GM19193 (cell line): ENCODE results near the gene NMNAT3.

Experiments
- POLR2A ChIP-seq: IDR thresholded peaks from 4 replicates; pipeline ENCODE4 v1.6.1; 2011; ENCODE audit not compliant: insufficient read depth, insufficient read length; ENCODE audit errors: extremely low read depth

NMNAT3 gene

DNA sequence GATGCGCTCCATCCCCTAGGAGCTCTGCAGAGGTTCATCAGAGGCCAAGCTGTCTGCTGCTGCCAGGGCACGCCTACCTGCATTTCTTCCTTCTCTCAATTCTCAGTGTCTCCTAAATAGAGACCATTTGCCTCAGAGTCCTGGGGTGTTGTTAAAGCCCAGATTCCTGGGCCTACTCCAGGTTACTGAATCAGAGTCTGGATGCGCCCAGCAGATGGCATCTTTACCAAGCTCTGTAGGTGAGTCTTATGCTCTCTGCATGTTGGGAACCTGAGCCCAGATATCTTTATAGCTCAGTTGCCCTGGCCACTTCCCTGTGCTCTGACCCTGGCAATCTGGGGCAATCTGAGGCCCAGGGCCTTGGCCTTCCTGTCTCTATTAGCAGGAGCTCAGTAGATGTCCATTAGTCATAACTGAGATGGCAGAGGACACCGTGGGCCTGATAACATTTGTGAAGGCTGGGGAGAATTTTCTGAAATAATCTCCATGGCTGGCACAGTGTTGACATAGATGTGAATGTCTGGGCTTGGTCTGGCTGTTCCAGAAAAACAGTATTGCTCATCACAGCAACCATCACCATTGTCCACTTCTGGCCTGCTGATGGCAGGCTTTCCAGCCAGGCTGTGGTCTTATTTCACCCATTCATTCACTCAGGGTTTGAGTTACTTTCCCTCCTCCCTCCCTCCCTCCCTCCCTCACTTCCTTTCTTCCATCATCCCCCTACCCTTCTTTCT lies 125.0 kb downstream of the NMNAT3 start:
- no peak for TF ChIP-seq POLR2A

DNA sequence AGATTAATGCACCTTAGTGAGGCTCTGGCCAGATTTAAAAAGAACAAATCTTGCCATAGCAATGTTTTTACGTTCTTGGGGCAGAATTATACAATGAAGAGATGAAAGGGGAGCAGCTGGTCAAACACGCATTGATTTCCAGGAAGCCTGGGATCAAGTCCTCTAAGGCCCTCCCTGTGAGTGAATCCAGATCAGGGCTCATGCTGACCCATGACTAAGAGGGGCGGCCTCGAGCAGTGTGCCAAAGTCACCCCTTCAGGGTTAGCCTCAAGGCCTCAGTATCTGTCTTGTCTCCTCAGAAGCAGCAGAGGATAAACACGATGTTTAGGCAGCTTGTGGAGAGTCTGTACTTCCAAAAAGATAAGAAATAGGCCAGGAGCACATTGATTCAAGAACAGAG lies 129.0 kb downstream of the NMNAT3 start:
- no peak for TF ChIP-seq POLR2A

DNA sequence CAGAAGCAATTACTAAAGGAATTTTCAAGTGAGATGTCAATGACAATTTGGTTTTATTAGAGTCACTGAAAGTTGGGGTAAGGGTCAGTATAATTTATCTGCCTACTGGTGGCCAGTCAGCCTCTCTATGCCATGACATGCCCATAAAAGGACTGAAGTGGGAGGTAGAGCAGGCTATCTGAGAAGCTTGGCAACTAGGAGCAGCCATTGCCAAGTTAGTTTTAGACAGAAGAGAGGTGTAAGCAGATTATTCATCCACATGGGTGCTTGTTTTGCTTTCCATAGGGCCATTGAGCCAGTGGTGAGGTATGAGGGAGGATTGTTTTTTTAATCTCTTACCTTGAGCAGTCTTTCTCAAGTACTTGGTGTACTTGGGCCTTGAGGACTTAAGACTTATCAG lies 130.1 kb downstream of the NMNAT3 start:
- TF ChIP-seq POLR2A = no peak

DNA sequence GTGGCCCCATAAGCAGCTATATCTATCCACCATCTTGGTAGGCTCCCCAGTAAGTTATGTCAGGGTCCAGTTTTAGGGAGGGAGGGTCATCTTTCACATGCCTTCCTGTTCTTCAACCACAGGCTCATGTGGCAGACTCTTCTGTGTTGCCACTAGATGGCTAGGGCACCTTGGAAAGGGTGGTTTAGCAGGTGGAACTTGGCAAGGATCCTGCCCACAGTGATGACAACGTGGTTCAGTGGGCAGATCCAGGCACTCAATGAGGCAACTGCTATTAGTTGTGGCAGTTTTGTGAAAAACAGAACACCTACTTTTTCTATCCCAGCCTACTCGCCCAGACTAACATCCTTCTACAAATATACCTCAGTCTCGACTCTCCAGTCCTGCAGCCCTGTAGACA lies 131.0 kb downstream of the NMNAT3 start:
- no peak for TF ChIP-seq POLR2A

DNA sequence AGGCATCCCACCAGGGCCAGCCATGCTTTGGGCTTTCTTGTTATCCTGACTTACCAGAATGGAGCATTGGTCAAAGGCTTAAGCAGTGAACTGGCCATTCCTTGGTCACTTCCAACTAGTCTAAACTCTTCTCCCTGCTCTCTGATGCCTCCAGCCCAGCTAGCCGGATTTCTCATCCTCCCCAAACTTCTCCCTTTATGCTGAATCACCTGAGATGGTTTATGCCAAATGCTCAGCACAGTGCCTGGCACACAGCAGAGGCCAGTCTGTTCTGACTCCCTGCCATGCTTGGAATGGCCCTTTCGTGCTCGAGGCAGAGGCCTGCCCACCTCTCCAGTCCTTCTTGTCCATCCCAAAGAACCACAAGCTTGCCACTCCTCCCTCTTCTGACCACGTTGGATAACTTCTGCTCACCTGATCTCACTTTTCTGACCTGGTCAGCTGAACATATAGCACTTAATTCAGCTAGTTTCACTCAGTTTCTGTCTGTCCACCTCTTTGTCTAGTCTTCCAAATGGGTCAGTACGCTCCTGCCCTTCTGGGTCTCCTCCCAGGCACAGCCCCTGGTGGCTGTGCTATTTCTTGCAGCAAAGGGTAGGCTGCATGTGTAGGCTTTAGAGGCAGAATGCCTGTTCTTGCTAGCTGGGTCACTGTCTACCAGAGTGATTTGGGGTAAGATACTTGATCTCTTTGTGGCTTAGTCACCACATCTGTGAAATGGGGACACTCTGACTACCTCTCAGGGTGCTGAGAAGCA lies 136.1 kb downstream of the NMNAT3 start:
- TF ChIP-seq POLR2A = no peak

DNA sequence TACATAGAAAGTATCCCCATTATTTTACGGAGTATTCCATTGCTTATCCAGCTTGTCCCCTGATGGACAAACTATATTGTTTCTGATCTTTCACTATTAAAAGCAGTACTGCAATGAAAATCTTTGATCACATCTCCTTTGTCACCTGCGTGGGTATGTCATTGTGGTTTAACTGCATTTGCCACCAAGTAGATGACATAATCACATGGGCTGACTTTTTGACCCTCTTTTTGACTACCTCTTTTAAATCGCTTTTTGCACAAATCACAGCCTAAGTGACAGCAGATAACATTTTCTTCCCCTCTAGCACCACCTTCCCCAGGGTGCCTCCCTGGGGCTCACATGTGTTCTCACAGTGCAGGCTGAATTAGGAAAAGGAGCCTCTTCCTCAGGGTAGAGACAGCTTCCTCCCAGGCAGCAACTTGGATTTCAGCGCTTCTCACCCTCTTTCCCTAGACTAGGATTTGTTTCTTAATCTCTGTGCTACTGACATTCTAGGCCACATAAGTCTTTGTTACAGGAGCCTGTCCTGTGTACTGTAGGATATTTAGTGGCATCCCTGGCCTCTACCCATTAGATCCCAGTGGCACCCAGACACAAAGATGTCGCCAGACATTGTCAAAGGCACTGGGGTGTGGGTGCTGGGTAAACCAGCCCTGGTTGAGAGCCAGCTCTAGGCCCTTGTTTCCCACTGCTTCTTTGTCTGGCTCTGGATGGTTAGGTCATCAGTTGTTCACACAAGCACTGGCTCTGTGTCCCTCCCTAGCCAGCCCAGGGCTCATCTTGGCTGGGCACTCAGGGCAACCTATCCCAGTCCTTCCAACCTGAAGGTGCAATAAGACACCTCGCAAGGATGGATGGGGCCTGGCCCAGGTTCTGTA lies 136.9 kb downstream of the NMNAT3 start:
- no peak for TF ChIP-seq POLR2A

DNA sequence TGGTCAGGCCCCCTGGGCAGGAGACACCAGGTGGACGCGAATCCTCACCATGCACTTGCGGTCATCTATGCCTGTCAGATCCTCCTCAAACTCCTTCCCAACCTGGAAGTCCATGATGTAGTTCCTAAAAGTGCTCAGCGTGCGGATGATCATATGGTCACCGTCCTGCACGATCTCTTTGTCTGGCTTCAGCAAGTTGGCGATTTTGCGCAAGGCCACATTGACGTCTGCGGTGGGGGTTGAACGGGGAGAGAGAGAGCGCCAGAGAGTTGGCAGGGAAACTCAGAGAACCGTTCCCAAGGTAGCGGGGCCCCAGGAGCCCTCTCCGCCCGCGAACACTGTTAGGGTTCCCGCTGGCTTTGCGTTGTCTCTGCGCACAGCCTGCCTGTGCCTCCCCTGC lies 139.0 kb downstream of the NMNAT3 start:
- TF ChIP-seq POLR2A = no peak

DNA sequence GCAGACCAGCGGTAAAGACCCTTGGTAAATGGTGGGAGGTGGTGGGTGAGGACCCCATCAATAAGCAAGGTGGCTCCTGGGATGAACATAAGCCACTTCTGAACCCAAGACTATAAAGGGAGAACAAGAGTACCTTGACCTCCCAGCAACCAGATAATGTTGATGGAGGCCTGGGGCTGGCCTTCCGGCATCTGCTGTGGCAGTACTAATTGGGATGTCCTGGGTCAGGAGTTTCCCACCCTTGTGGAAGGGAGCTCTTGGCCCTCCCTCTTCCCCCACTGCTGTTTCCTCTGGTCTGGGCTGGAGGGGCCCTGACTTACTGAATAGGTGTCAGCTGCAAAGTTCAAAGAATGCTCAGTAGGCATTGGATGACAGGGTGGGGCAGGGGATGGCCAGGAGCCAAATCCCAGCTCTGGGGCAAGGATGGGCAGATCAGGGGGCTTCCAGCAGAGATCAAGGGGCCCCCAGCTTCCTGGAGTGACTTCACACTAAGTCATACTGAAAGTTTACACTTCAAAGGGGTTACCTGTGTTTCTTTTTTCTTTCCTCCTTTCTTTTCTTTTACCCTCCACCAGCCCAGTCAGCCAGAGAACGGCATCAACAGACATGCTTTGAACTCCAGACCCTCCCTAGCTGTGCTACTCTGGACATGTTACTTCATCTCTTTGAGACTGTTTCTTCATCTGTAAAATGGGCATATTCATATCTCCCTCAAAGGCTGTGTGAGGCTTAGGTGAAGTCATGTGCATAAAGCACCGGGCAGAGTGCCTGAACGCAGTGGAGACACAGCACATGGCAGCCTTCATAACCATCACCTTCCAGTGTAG lies 139.8 kb downstream of the NMNAT3 start:
- no peak for TF ChIP-seq POLR2A

DNA sequence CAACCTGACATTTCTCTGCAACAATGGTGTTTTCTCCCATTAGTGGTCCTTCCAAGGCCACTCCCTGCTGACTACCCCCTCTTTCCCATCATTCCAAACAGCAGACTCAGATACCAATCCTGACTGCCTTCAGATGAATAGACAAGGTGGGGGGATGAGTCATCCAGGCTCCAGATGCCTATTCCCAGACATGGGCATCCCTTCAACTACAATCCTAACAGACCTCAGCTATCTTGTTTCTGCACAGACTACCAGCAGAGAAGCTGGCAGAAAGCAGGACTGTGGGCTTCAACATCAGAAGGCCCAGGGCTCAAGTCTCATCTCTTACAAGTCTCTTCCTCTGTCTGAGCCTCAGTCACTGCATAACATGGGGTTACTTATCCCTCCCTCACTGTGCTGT lies 140.4 kb downstream of the NMNAT3 start:
- no peak for TF ChIP-seq POLR2A

DNA sequence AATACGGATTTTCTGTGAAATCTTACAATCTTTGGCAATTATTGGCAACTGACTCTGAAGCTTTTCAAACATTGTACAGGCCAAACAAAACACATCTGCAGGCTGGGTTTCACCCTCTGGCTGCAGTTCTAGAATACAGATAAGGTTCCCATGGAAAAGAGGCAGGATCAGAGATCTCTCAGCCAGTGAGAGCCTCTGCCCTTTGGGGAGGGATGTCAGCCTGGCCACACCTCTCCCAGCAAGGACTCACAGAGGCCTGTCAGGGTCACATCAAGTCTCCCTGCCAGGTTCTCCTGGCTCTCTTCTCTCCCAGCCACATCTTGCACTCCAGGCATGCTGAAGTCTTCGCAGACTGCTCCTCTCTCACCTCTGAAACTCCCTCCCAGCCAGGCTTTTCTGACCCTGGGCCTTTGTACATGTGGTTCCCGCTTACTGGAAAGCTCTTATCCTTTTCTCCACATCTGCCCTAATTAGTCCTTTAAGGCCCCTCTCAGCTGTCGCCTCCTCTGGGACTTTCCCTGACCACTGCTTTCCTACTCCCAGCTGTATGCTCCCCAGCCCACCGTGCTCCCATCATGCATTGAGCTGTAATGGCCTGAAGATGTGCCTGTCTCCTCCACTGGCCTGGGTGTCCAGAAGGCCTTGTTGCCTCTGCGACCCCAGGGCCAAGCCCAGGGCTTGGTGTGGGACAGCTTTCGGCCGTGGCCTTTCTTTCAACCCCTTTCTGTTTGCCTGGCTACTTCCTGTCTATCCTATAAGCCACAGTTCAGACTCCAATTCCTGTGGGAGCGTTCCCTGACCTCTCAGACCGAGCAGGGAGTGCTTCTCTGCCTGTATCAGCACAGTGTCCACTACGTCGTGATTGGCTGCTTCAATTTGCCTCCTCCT lies 142.5 kb downstream of the NMNAT3 start:
- no peak for TF ChIP-seq POLR2A

DNA sequence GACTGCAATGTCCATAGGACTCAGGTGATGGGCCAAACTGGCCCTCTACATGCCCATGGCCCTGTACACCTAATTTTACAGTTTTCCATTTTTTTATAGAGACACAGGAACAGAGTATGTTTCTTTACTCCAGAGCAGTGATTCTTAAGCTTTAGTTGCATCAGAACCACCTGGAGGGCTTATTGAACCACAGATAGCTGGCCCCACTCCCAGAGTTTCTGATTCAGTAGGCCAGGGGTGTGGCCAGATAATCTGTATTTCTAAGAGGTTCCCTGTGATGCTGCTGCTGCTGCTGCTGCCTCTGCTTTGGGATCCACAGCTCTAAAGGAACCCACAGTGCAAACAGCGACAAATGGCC lies 143.3 kb downstream of the NMNAT3 start:
- TF ChIP-seq POLR2A = no peak

DNA sequence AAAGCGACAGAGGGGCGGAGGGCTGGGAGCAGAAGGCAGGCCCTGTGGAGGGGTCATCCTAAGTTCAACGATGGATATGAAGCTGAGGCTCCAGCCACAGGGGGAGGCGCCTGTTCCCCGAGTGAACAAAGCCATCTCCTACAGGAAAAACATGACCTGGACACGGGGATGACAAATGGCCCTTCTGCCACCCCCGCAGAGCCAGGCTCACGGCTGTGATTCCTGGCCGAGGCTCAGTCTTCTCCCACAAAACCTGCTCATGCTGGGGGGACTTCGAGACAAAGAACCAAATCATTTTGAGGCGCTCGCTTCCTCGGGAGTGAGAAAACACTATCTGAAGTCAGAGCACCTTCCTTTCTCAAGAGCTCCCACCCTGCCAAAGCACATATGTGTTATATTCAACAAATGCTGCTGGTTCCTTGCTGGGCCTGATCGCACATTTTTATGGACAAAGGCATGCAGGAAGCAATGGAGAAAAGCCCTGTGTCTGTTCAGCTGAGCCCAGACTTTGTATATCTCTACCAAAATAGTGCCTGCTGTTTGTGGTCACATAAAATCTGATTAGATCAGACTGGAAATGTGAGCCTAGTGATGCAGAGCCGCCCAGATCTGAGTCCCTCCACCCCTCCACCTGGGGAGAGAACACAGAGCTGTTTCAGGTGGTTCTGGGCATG lies 143.9 kb downstream of the NMNAT3 start:
- TF ChIP-seq POLR2A = no peak

DNA sequence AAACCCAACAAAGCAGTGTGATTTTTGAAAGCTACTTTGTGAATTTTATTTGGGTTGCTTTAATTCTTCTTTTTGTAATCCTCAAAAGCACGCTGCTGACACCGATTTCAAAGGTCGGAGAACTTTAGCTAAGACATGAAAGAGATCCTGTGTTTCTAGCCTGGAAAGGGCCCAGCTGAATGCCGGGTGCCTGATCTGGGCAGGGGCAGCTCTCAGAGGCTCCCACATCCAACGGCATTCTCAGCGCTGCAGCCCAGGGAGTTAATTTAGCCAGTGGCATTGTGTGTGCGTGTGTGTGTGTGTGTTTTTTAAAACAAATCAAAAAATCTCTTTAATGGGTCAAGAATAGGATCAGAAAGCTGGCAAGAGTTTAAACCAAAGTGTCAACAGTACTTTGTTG lies 144.8 kb downstream of the NMNAT3 start:
- TF ChIP-seq POLR2A = no peak
